Endothelial cell of umbilical vein (primary cell): ENCODE results near the gene FRMD4A.

Experiments used
- POLR2A ChIP-seq: IDR thresholded peaks from 2 replicates; pipeline ENCODE4 v1.6.1; 2012; ENCODE audit warnings: low read depth, mild to moderate bottlenecking, control low read depth, low read length
- TF ChIP-seq, protein P1 (sequence below), 2 donors: IDR thresholded peaks; 1 replicate in 1 of 2; 2 replicates in 1 of 2; pipeline ENCODE4 v1.5.1; 2011; ENCODE audit warnings: low read length in 2 of 2, mild to moderate bottlenecking in 2 of 2, moderate library complexity in 2 of 2, control low read depth in 1 of 2, inconsistent platforms in 1 of 2, low read depth in 1 of 2; ENCODE audit not compliant: insufficient read depth in 1 of 2; ENCODE audit errors: extremely low read depth in 1 of 2
- TF ChIP-seq, protein P2 (sequence below): IDR thresholded peaks from 2 replicates; pipeline ENCODE4 v1.6.1; 2011; ENCODE audit not compliant: insufficient read depth, insufficient read length

DNA sequence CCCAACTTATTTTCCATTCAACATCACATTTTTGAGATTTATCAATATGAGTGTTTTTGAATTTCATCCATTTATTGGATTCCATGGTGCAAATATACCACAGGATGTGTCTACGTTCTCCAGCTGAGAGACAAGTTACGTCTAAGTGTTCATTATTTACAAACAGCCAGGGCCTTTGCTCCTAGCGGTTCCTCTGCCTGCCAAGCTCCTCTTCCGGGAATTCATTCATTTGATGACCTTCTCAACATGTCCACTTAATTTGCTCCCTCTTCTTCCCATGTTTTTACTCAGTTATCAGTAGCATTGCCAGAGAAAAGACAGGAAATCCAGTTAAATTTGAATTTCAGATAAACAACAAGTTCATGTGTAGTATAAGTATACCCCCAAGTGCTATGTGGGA, 422.2 kb downstream of the FRMD4A start:
- TF ChIP-seq, protein P1, sequence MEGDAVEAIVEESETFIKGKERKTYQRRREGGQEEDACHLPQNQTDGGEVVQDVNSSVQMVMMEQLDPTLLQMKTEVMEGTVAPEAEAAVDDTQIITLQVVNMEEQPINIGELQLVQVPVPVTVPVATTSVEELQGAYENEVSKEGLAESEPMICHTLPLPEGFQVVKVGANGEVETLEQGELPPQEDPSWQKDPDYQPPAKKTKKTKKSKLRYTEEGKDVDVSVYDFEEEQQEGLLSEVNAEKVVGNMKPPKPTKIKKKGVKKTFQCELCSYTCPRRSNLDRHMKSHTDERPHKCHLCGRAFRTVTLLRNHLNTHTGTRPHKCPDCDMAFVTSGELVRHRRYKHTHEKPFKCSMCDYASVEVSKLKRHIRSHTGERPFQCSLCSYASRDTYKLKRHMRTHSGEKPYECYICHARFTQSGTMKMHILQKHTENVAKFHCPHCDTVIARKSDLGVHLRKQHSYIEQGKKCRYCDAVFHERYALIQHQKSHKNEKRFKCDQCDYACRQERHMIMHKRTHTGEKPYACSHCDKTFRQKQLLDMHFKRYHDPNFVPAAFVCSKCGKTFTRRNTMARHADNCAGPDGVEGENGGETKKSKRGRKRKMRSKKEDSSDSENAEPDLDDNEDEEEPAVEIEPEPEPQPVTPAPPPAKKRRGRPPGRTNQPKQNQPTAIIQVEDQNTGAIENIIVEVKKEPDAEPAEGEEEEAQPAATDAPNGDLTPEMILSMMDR (IDR thresholded peaks at IDR 0.05; ENCODE audit: extremely low read depth in 1 of 2, insufficient read depth in 1 of 2, low read depth in 1 of 2, low read length in 2 of 2), result no peak
- TF ChIP-seq, protein P2, sequence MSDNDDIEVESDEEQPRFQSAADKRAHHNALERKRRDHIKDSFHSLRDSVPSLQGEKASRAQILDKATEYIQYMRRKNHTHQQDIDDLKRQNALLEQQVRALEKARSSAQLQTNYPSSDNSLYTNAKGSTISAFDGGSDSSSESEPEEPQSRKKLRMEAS, result no peak
- TF ChIP-seq POLR2A, result no peak
